Astrocyte (in vitro differentiated cells and primary cell): ENCODE measurements around the gene LHX2.

Experiments
- CTCF ChIP-seq: IDR thresholded peaks from 2 replicates; pipeline ENCODE4 v1.5.1; 2011; ENCODE audit warnings: low read depth, mild to moderate bottlenecking, inconsistent platforms, low read length, moderate library complexity; ENCODE audit not compliant: insufficient read depth
- EZH2 ChIP-seq: IDR thresholded peaks from 2 replicates; pipeline ENCODE4 v1.6.1; 2012; ENCODE audit warnings: mild to moderate bottlenecking, low read length, inconsistent platforms; ENCODE audit not compliant: insufficient read depth

GRCh38 chr9:123967323-123967722 lies 44.2 kb upstream of the LHX2 start:
- TF ChIP-seq CTCF (no peak), EZH2 (no peak)
